Measurements from ENCODE around the gene HELZ. TPM values are rescaled to one million over a fixed set of nuclear protein-coding genes. Genes with fewer than 3 reads are reported as not detected.

HELZ gene
- polyA plus RNA-seq, 1 of the 3 experiments (the other 2 are of a cell fraction): 4.3 TPM

DNA sequence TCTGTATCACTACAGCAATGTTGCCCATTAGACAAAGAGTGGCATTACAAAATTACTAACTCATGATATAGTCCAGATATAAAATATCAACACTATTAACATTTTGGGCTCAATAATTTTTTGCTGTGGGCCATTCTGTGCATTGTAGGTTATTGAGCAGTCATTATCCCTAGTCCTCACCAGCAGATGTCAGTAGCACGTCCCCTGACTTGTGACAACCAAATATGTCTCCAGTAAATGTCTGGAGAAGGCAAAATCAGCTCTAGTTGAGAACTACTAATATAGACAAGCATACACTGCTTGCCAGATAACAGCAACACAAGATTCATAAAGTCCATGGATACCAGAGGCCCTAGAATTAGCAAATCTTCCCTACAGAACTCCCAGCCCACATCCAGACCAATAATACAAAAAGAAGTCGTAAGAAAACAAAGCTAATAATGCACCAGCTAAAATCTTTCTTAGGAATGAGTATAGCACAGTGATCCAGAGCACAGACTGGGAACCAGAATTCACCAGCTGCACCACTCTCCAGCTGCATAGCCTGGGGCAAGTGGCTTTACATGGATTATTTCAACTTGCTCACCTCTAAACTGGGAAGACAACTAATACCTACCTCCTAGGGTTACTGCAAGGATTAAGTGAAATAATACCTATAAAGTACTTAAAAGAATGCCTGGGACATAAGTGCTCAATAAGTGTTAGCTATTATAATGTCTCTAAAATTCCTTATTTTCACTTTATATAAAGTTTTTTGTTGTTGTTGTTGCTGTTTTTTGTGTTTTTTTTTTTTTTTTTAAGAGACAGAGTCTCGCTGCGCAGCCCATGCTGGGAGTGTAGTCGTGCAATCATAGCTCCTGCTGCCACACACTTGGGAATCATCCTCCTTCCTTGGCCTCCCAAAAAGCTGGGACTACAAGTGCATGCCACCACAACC, 23.7 kb downstream of the HELZ start:
- DNase-seq: peak; percentile 56
- H3K4me3 ChIP-seq (ENCODE audit: low read depth in 2 of 2, low read length in 1 of 2): no peak overlapping the region
- no peak overlapping the region for H3K9ac ChIP-seq
- WGBS (ENCODE audit: low lambda C conversion rate): 88% methylated on average over 5 of the region's 5 CpGs
- no peak overlapping the region for H2AFZ ChIP-seq (ENCODE audit: low read depth)
- peaks cover under 1% of the 10 kb centered on the region for H3F3A ChIP-seq (replicated peaks; ENCODE audit: insufficient read depth)
- peak overlapping the region in 1 of 2 experiments; percentile 69; a peak in 2 of 4 replicates for H3K27ac ChIP-seq (ENCODE audit: low read depth in 2 of 2, low read length in 1 of 2)
- POLR2A ChIA-PET: interaction anchor here (1.0 to 1.2 kb wide), 2 partner anchors 25 to 201 kb away, joined by 3 read pairs; no protein-coding TSS in a partner anchor
- no peaks in the 10 kb centered on the region for H3K27me3 ChIP-seq (ENCODE audit: insufficient read depth)
- CTCF ChIA-PET: interaction anchor here (0.7 to 10.9 kb wide), 25 partner anchors 9 to 967 kb away, joined by 3 to 79 read pairs (median 4); partner anchors contain the start of gene HELZ
- TF ChIP-seq EP300 (IDR thresholded peaks at IDR 0.05; ENCODE audit: borderline replicate concordance in 1 of 2, low read depth in 1 of 2, low read length in 1 of 2) (0 out of 4 replicates have a peak, but pooled peaks of 1 of the 2 experiments have one; percentile 41), RAD21 (IDR thresholded peaks at IDR 0.05; ENCODE audit: low read length) (peak; percentile 65), SMC3 (IDR thresholded peaks at IDR 0.05; ENCODE audit: low read depth, low read length) (peak; percentile 33; the same call in 1 of the 2 replicates), NFIC (IDR thresholded peaks at IDR 0.05; ENCODE audit: borderline replicate concordance) (no peak)
- TF ChIP-seq, protein P1, sequence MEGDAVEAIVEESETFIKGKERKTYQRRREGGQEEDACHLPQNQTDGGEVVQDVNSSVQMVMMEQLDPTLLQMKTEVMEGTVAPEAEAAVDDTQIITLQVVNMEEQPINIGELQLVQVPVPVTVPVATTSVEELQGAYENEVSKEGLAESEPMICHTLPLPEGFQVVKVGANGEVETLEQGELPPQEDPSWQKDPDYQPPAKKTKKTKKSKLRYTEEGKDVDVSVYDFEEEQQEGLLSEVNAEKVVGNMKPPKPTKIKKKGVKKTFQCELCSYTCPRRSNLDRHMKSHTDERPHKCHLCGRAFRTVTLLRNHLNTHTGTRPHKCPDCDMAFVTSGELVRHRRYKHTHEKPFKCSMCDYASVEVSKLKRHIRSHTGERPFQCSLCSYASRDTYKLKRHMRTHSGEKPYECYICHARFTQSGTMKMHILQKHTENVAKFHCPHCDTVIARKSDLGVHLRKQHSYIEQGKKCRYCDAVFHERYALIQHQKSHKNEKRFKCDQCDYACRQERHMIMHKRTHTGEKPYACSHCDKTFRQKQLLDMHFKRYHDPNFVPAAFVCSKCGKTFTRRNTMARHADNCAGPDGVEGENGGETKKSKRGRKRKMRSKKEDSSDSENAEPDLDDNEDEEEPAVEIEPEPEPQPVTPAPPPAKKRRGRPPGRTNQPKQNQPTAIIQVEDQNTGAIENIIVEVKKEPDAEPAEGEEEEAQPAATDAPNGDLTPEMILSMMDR (IDR thresholded peaks at IDR 0.05): peak; percentile 53
- no peaks in the 10 kb centered on the region for H3K9me3 ChIP-seq
- H3K36me3 ChIP-seq (replicated peaks in 1 of 2; ENCODE audit: control insufficient read depth in 1 of 2, insufficient read depth in 2 of 2, low read length in 1 of 2): peaks cover 24 to 31% of the 10 kb centered on the region in 2 experiments
- H3K79me2 ChIP-seq (ENCODE audit: insufficient read depth): peaks cover 73% of the 10 kb centered on the region
- H4K20me1 ChIP-seq (ENCODE audit: insufficient read depth): peaks cover 11% of the 10 kb centered on the region; the same call in 1 of the 2 replicates
- peaks cover 10 to 17% of the 10 kb centered on the region in 2 experiments; a peak in 2 of 4 replicates for H3K4me1 ChIP-seq (ENCODE audit: control insufficient read depth in 1 of 2, insufficient read depth in 2 of 2, low read depth in 1 of 2, low read length in 1 of 2)
- H3K4me2 ChIP-seq: no peak overlapping the region
- H3K9me2 ChIP-seq: no peaks in the 10 kb centered on the region

DNA sequence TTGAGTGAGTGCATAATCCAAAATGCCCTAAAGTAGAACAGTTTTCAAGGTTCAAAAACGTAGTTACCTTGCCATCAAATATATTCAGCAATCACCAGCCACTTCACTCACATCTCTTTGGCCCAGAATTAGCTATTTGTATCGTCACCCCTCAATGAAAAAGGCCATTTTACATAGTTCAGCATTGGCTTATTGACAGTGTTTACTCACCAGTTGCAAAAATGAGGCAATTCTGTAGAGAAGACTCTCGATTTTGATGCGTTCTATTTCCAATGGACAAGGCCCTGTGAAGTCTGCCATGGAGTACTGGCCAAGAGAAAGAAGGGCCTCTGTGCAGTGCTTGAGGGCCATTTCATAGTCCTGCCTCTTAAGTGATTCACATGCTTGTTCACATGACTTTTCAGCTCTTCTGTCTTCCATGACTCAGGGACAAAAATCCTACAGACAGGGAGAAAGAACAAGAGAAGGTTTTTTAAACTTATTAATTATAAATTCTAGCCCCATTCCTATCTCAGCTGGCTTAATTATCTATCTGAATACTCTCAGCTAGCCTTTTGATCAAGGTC, 26.5 kb downstream of the HELZ start:
- Histone ChIP-seq H3K9me3 (no peaks in the 10 kb centered on the region), H3K4me3 (ENCODE audit: low read depth in 2 of 2, low read length in 1 of 2) (no peak overlapping the region), H3K9ac (no peak overlapping the region), H3K27ac (ENCODE audit: low read depth in 2 of 2, low read length in 1 of 2) (peak overlapping the region in 1 of 2 experiments; percentile 27; a peak in 1 of 4 replicates), H3K36me3 (replicated peaks in 1 of 2; ENCODE audit: control insufficient read depth in 1 of 2, insufficient read depth in 2 of 2, low read length in 1 of 2) (peaks cover 22 to 41% of the 10 kb centered on the region in 2 experiments), H3K4me2 (no peak overlapping the region), H3K9me2 (no peaks in the 10 kb centered on the region), H3F3A (replicated peaks; ENCODE audit: insufficient read depth) (no peaks in the 10 kb centered on the region), H2AFZ (ENCODE audit: low read depth) (no peak overlapping the region), H4K20me1 (ENCODE audit: insufficient read depth) (peaks cover 11% of the 10 kb centered on the region; the same call in 1 of the 2 replicates), H3K4me1 (ENCODE audit: control insufficient read depth in 1 of 2, insufficient read depth in 2 of 2, low read depth in 1 of 2, low read length in 1 of 2) (peaks cover 14 to 21% of the 10 kb centered on the region in 2 experiments; a peak in 3 of 4 replicates), H3K79me2 (ENCODE audit: insufficient read depth) (peaks cover 45% of the 10 kb centered on the region), H3K27me3 (ENCODE audit: insufficient read depth) (no peaks in the 10 kb centered on the region)
- ChIA-PET POLR2A (no interaction called here), CTCF (interaction anchor here (0.7 to 10.9 kb wide), 2 partner anchors 13 to 17 kb away, joined by 3 to 79 read pairs; no protein-coding TSS in a partner anchor)
- TF ChIP-seq, protein P2, sequence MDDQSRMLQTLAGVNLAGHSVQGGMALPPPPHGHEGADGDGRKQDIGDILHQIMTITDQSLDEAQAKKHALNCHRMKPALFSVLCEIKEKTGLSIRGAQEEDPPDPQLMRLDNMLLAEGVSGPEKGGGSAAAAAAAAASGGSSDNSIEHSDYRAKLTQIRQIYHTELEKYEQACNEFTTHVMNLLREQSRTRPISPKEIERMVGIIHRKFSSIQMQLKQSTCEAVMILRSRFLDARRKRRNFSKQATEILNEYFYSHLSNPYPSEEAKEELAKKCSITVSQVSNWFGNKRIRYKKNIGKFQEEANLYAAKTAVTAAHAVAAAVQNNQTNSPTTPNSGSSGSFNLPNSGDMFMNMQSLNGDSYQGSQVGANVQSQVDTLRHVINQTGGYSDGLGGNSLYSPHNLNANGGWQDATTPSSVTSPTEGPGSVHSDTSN (IDR thresholded peaks at IDR 0.05): no peak
- TF ChIP-seq, protein P3, sequence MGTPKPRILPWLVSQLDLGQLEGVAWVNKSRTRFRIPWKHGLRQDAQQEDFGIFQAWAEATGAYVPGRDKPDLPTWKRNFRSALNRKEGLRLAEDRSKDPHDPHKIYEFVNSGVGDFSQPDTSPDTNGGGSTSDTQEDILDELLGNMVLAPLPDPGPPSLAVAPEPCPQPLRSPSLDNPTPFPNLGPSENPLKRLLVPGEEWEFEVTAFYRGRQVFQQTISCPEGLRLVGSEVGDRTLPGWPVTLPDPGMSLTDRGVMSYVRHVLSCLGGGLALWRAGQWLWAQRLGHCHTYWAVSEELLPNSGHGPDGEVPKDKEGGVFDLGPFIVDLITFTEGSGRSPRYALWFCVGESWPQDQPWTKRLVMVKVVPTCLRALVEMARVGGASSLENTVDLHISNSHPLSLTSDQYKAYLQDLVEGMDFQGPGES (IDR thresholded peaks at IDR 0.05; ENCODE audit: low read depth, low read length): no peak
- TF ChIP-seq, protein P4, sequence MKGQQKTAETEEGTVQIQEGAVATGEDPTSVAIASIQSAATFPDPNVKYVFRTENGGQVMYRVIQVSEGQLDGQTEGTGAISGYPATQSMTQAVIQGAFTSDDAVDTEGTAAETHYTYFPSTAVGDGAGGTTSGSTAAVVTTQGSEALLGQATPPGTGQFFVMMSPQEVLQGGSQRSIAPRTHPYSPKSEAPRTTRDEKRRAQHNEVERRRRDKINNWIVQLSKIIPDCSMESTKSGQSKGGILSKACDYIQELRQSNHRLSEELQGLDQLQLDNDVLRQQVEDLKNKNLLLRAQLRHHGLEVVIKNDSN (IDR thresholded peaks at IDR 0.05; ENCODE audit: borderline replicate concordance, low read depth): peak; percentile 42; the same call in 1 of the 2 replicates
- WGBS (ENCODE audit: low lambda C conversion rate): 97% methylated on average over 4 of the region's 4 CpGs
- DNase-seq: no peak
